Smooth muscle cell of the brain vasculature (primary cell): ENCODE measurements around the gene LRR1.
"Not testable (repeated sequence)": the region's sequence is repeated elsewhere in the genome, so short reads cannot be mapped to it uniquely, and the experiment has no call there.

Source experiments
- DNase-seq: peaks from one replicate; pipeline ENCODE4 v3.0.0-alpha.2; 2012; ENCODE audit warnings: low read depth, low spot score

LRR1 gene

GRCh38 chr14:49623941-49624839 lies 25.4 kb downstream of the LRR1 start:
- no peak for DNase-seq

DNA sequence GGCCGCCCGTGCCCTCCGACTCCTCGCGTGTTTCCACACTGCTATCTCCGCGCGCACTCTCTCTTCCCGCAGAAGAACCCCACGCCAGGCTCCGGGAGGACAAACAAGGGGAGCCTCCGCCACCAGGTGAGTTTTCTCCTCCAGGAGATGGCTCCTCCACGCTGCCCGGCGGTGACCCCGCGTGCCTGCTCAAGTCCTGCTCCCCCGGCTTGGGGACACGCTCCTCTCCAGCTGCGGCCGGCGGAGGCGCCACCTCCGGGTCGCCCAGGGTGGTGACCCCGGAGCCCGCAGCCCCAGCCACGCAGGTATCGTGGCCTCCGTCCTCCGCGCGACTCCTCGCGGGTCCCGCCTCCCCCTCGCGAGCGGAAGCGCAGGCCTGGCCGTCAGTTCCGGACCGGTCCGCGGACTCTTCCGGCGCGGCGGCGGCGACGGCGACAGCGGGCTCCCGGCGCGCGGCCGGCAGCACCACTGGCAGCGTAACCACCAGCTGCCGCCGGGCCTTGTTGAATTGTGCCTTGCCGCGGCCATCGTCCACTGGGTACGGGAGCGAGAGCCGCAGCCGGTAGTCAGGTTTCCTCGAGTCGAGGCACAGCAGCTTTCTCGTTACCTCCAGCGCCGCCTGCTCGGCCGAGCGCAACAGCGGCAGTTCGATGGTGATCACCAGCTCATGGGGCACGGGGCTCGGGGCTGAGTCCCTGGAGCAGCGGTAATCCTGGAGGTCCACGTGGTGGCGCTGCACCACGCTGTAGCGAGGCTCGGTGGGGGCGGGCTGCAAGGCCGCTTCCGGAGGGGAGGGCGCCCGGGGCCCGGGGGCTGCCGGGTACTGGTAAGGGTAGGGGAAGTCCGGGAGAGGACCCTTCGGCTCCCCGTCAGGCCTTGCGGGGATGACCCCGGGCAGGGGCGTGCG lies 35.2 kb downstream of the LRR1 start:
- DNase-seq = peak; percentile 93

- no peak for DNase-seq
Observed at GRCh38 chr14:49634547-49635334, 36.0 kb downstream of the LRR1 start, which contains the start of gene DNAAF2. Gene DNAAF2 (minus strand): TSS chr14:49635244. CDS start chr14:49635149, 95 bp downstream.

- DNase-seq = no peak
Observed at GRCh38 chr14:49636866-49637265, 38.1 kb downstream of the LRR1 start.

GRCh38 chr14:49637534-49638078 lies 38.9 kb downstream of the LRR1 start:
- DNase-seq = no peak

- no peak for DNase-seq
Observed at GRCh38 chr14:49640540-49641417, 42.0 kb downstream of the LRR1 start.

DNA sequence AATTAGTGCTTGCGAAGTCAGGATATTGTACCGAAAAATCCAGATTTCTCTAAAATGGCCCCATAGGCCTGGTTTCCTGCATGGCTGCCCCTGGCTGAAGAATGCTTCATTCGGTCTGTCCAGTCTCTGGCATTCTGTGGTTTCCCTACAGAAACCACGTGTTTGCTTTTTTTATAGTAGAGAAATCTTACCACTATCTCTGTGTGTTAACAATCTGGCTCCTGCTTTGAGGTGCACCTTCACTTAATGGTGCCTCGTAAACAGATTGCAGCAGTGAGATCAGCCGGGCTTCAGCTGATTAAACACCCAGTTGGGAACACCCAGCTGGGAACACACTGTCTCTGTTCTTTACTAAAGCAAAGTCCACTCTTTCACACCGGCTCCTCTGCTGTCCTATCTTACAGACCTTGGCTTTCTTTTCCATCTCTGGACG lies 43.0 kb downstream of the LRR1 start:
- DNase-seq = no peak

GRCh38 chr14:49642163-49642562 lies 43.4 kb downstream of the LRR1 start:
- DNase-seq = no peak

DNA sequence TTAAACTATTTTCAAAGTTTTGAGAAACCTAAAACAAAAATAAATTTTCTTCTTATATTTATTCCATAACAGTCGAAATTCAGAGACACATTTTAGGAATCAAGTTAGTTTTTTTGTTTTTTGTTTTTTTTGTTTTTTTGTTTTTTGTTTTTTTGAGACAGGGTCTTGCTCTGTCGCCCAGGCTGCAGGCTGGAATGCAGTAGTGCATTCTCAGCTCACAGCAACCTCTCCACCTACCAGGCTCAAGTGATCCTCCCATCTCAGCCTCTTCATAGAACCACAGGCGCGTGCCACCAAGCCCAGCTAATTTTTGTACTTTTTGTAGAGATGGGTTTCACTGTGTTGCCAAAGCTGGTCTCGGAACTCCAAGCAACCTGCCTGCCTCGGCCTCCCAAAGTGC lies 54.8 kb downstream of the LRR1 start:
- no peak for DNase-seq

DNA sequence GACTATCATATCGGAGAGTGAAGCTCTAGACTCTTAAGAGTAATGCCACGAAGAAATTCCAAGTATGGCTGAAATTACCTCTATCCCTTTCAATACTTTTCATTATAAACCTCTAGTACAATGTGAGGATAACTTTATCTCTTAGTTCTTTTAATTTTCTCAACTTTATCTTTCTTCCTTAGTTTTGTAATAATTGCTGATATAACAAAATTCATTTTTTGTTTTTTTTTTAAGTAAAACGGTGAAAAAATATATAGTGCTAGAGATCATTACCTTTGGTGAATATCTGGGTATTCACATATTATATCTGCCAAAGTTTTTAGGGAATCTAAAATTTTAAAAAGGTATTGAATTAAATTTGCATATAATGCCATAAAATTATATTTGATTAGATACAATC lies 55.8 kb downstream of the LRR1 start:
- DNase-seq = no peak

DNA sequence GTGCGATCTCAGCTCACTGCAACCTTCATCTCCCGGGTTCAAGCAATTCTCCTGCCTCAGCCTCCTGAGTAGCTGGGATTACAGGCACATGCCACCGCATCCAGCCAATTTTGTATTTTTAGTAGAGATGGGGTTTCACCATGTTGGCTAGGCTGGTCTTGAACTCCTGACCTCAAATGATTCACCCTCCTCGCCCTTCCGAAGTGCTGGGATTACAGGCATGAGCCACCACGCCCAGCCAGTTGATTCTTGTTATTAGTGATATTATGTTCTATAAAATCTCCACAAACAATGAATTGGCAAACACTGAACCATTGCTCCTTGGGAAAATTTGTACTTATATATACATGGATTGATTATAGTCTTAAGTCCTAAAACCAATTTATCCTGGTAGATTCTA lies 58.8 kb downstream of the LRR1 start:
- DNase-seq = not testable (repeated sequence)

DNA sequence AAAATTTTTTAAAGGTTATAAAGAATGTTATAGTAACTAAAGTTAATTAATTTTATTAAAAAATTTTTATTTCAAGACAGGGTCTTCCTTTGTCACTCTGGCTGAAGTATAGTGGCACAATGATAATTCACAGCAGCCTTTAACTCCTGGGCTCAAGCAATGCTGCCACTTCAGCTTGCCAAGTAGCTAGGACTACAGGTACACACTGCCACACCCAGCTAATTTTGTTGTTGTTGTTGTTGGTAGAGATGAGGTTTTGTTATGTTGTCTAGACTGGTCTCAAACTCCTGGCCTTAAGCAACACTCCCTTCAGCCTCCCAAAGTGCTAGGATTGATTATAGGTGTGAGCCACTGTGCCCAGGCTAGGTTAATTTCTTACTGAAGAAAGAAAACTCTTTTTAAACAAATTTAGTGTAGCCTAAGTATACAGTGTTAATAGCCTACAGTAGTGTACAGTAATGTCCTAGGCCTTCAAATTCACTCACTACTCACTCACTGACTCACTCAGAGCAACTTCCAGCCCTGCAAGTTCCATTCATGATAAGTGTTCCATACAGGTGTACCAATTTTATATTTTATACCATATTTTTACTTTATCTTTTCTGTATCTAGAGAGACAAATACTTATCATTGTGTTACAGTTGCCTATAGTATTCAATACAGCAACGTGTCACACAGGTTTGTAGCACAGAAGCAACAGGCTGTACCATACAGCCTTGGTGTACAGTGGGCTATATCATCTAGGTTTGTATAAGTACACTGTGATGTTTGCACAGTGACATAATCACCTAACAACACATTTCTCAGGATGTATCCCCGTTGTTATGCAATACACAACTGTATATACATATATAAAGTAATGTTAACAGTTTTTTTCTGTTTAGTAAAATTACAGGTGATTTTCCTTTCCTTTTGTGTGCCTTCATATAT lies 61.1 kb downstream of the LRR1 start:
- DNase-seq = no peak
